T-helper 1 cell (primary cell): Measurements from ENCODE around the gene PSMD12.

ENCODE experiments used
- DNase-seq, 5 donors: peaks; one replicate each; pipeline ENCODE4 v3.0.0-alpha.2; 2012 to 2020

PSMD12 gene

GRCh38 chr17:67386965-67387551 lies 20.7 kb upstream of the PSMD12 start:
- DNase-seq: peak in 3 of 5 donors; percentile 33 to 70 (median 47)

- no peak for DNase-seq
These were observed 19.0 kb upstream of the PSMD12 start for GRCh38 chr17:67385122-67385988.

- no peak for DNase-seq
These were observed 15.5 kb upstream of the PSMD12 start for GRCh38 chr17:67381929-67382257.

GRCh38 chr17:67379251-67379630 lies 12.9 kb upstream of the PSMD12 start:
- DNase-seq: no peak

DNA sequence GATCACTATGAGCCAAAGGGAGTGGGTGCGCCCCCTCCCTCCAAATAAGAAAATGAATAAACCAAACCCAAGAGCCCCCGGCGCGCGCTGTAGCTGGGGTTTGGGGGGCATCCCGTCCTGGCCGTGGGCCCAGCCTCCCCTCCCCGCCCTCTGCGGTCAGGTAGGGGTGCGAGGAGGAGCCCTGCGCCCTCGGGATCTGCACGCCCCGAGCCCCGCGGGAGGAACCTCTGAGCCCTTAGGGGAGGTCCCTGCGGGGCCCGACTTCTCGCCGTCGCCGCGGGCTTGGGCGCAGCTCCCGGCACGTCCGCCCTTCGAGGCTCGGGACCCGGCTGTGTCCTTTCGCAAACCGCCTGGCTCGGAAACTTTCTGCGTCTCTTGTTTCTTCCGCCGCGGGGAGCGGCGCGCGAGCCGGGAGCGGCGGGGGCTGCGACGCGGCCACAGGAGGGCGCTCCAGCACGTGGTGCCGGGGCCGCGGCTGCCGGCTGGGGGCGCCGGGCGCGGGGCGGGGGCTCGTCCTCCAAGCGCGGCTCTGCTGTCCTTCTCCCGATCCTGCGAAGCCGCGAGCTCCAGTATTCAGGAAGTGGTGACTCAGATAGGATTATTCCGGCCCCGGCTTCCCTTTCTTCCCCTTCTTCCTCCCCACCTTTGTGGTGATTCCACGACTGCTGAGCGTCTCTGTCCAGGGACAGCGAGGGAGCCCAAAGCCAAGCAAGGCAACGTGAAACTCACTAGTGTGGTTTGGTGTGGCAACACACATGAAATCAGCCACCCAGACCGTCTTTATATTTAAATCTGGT lies 12.3 kb upstream of the PSMD12 start:
- peak; percentile 57 to 80 (median 74) for DNase-seq

- peak; percentile 20 to 51 (median 43) for DNase-seq
These were observed 11.4 kb upstream of the PSMD12 start for GRCh38 chr17:67377488-67378453.

GRCh38 chr17:67376737-67377487 lies 10.5 kb upstream of the PSMD12 start, which contains the start of gene PITPNC1:
TSS of gene PITPNC1 (plus strand) at chr17:67377281.
- DNase-seq: peak; percentile 76 to 90 (median 84)

- DNase-seq: no peak
These were observed 10.0 kb upstream of the PSMD12 start for GRCh38 chr17:67376415-67376736.

DNA sequence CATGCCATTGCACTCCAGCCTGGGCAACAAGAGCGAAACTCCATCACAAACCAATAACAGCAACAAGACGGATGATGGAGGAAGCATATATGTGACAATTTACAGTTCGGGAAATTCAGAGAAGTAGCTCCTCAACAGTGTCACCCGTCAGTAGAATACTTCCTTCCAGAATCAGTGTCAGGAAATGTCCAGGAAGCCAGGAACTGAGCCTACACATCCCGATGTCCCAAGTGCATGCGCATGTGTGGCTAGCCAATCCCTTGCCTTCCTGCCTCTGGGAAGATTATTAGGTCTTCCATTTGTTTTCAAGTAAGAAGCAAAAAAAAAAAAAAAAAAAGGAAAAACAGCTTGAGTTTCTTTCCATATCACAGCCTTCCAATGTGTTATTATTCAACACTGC lies 9.3 kb upstream of the PSMD12 start:
- no peak for DNase-seq

- DNase-seq: no peak
These were observed 8.7 kb upstream of the PSMD12 start for GRCh38 chr17:67375054-67375427.

DNA sequence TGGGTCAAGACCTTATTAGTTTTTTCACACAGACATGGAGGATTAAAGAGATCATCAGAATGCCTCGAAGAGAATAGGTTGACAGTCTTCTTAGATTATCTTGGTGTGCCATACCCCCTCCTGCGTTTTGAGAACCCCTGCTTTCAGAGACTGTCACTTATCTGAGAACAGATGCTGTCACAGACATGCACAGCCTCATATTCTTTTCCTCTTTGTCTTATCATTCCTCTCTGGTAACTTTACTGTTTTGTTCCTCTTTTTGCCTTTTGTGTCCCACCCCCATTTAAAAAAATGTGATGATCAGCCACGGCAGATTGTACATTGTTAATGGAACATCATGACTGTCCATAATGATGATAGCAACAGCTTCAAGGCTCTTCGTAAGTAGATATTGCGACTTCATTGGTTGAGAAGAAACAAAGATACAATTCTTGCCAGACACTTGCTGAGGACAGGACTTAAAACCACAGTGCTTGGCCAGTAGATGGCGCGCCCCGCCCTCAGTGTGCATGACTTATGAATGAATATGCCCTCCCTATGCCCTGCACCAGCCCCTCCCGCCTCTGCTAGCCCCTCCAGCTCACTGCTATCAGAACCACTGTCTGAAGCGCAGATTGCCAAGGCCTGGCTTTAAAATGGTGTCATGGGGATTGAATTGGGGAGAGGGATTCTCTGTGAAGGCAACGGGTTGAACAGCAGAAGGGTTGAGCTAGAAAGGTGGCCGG lies 8.1 kb upstream of the PSMD12 start:
- DNase-seq: peak; percentile 72 to 87 (median 79)

- no peak for DNase-seq
These were observed 6.4 kb upstream of the PSMD12 start for GRCh38 chr17:67372751-67373150.

GRCh38 chr17:67369676-67370075 lies 3.3 kb upstream of the PSMD12 start:
- DNase-seq: no peak

GRCh38 chr17:67365738-67366192 lies 612 bp downstream of the PSMD12 start:
- DNase-seq: peak in 1 of 5 donors; percentile 66

DNA sequence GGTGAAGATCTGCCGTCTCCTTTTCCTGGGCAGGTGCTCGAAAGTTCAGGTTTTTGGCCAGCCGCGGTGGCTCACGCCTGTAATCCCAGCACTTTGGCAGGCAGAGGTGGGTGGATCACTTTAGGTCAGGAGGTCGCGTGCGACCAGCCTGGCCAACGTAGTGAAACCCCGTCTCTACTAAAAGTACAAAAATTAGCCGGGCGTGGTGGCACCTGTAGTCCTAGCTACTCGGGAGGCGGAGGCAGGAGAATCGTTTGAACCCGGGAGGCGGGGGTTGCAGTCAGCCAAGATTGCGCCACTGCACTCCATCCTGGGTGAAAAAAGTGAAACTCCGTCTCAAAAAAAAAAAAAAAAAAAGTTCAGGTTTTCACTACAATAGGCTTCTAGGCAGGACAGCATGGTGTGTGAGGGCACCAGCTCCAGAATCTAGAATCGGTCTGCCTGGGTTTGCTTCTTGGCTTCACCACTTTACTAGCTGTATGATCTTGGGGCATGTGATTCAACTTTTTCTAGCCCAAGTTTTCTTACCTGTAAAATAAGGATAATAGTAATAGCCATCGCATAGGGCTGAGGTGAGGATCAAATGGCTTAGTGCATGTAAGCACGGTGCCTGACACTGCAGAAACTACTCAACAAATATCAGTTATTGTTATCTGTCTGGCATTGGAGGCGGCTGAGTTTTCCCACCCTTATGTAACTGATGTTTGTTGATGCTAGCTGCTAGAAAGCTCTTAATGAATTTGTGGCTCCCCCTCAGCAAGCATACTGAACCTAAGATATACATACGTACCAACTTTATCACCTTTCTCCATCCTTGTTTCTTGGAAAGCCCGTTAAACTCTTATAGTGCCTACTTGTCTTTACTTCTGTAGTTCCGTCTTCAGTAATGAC lies 1.3 kb downstream of the PSMD12 start:
- DNase-seq: no peak

DNA sequence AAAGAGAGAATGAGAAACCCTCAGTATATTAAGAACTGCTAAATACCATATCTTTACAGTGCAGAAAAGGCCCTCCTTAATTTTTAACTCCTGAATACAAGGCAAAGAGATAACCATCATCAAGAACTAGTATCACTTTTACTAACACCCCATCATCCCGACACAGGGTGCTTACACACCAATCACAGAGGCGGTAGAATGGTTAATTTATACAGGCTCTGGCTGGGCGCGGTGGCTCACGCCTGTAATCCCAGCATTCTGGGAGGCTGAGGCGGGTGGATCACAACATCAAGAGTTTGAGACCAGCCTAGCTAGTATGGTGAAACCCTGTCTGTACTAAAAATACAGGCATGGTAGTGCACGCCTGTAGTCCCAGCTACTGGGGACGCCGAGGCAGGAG lies 4.2 kb downstream of the PSMD12 start:
- peak in 1 of 5 donors; percentile 20 for DNase-seq

- no peak for DNase-seq
These were observed 5.5 kb downstream of the PSMD12 start for GRCh38 chr17:67360880-67361279.

- DNase-seq: peak in 4 of 5 donors; percentile 28 to 74 (median 48)
These were observed 6.2 kb downstream of the PSMD12 start for GRCh38 chr17:67359960-67360791.

DNA sequence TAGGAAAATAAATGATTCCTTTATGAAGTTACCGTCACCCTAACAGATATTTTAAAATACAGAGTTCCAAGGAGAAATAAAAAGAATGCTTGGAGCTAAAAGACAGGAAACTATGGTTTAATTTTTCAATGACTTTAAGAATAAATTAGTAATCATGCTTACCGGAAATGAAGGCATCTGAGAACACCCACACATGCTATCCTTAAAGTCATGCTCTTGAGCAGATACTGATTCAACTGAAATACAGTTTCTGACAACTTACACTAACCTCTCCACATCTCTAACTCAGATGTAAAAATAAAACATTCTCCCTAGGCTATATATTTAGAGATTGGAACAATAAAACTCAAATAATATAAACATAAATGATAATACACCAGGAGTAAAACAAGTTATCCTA lies 7.8 kb downstream of the PSMD12 start:
- no peak for DNase-seq
